H1 (cell line): ENCODE results near the gene ETS1. TPM values are rescaled to one million over a fixed set of nuclear protein-coding genes. Genes with fewer than 3 reads are reported as not detected.

Experiments
- CTCF ChIA-PET: fragments of 300-600 bp; sonication (Branson Sonifier 250); formaldehyde crosslinking; loops from one replicate; lab custom pipeline; 2021; ENCODE audit not compliant: partially characterized antibody; lab: Charles Lee
- POLR2A ChIA-PET: fragments of 300-600 bp; sonication (Branson Sonifier 250); formaldehyde crosslinking; loops from one replicate; lab custom pipeline; 2021; ENCODE audit warnings: inconsistent platforms; ENCODE audit not compliant: partially characterized antibody; lab: Charles Lee
- DNase-seq, 2 experiments: peaks; one replicate each; pipeline versions ENCODE4 v3.0.0 to v3.0.0-alpha.2; 2010 to 2022; ENCODE audit warnings: low spot score in 2 of 2, low read depth in 1 of 2, mixed read lengths in 1 of 2
- FAIRE-seq: peaks from 2 replicates; lab custom pipeline; 2011; peaks lifted over from hg19 to GRCh38; lab: Jason Lieb, UNC
- H2AFZ ChIP-seq: 2 replicates; pipeline ENCODE4 v1.8.1; 2012; ENCODE audit warnings: low read length, inconsistent platforms
- H2AK5ac ChIP-seq: 2 replicates; pipeline ENCODE4 v1.6.1; 2013; ENCODE audit warnings: low read depth, low read length
- H2BK120ac ChIP-seq: replicated peaks from 2 replicates; pipeline ENCODE3; 2013; ENCODE audit warnings: low read depth, low read length, inconsistent platforms
- H2BK12ac ChIP-seq: 2 replicates; pipeline ENCODE4 v1.6.1; 2013; ENCODE audit warnings: low read depth, low read length
- H2BK15ac ChIP-seq: 2 replicates; pipeline ENCODE4 v1.6.1; 2013; ENCODE audit warnings: low read length
- H2BK20ac ChIP-seq: 2 replicates; pipeline ENCODE4 v1.6.1; 2013; ENCODE audit warnings: low read length
- H2BK5ac ChIP-seq: 2 replicates; pipeline ENCODE4 v1.6.1; 2013; ENCODE audit warnings: low read depth, low read length
- H3K14ac ChIP-seq: 2 replicates; pipeline ENCODE4 v1.6.1; 2013; ENCODE audit warnings: inconsistent platforms; ENCODE audit not compliant: insufficient read length
- H3K18ac ChIP-seq: 2 replicates; pipeline ENCODE4 v1.6.1; 2013; ENCODE audit warnings: low read length; ENCODE audit errors: extremely low read depth
- H3K23ac ChIP-seq: 2 replicates; pipeline ENCODE4 v1.6.1; 2013; ENCODE audit warnings: inconsistent platforms; ENCODE audit not compliant: insufficient read length
- H3K23me2 ChIP-seq: 2 replicates; pipeline ENCODE4 v1.6.1; 2013; ENCODE audit warnings: low read depth, low read length
- H3K27ac ChIP-seq: 2 replicates; pipeline ENCODE4 v1.6.1; 2011; ENCODE audit warnings: low read depth, low read length, inconsistent platforms
- H3K27me3 ChIP-seq, 4 experiments: replicated peaks in 1 of 4; 1 replicate in 1 of 4; 2 replicates in 3 of 4; pipeline versions ENCODE4 v1.6.1 to v1.8.1; 2011 to 2013; ENCODE audit warnings: low read length in 3 of 4, mild to moderate bottlenecking in 3 of 4, inconsistent platforms in 2 of 4, mixed read lengths in 2 of 4, moderate library complexity in 1 of 4; ENCODE audit not compliant: control insufficient read depth in 3 of 4, insufficient read depth in 3 of 4; ENCODE audit errors: extremely low read depth in 1 of 4
- H3K36me3 ChIP-seq, 4 experiments: 2 replicates each; pipeline versions ENCODE4 v1.6.1 to v1.8.1; 2011 to 2013; ENCODE audit warnings: mild to moderate bottlenecking in 4 of 4, low read length in 3 of 4, moderate library complexity in 2 of 4, control low read depth in 1 of 4, inconsistent platforms in 1 of 4; ENCODE audit not compliant: insufficient read depth in 4 of 4, control insufficient read depth in 2 of 4
- H3K4ac ChIP-seq: replicated peaks from 2 replicates; pipeline ENCODE3; 2013; ENCODE audit warnings: low read length, low read depth, mixed read lengths, inconsistent platforms; ENCODE audit not compliant: insufficient read length
- H3K4me1 ChIP-seq, 4 experiments: replicated peaks in 1 of 4; 1 replicate in 1 of 4; 2 replicates in 3 of 4; pipeline versions ENCODE4 v1.6.1 to v1.8.1; 2011 to 2013; ENCODE audit warnings: low read length in 3 of 4, inconsistent platforms in 2 of 4, mixed read lengths in 1 of 4; ENCODE audit not compliant: insufficient read depth in 4 of 4, control insufficient read depth in 3 of 4
- H3K4me2 ChIP-seq, 2 experiments: 2 replicates each; pipeline versions ENCODE4 v1.6.1 to v1.8.1; 2011 to 2013; ENCODE audit warnings: low read depth in 2 of 2, low read length in 2 of 2, control low read depth in 1 of 2, inconsistent platforms in 1 of 2, mild to moderate bottlenecking in 1 of 2; ENCODE audit not compliant: insufficient read depth in 1 of 2
- H3K4me3 ChIP-seq, 4 experiments: fragments of 200-600, 300-600 bp in 1 of 4; sonication (generic), shearing (Covaris generic), sonication (Bioruptor Twin) in 1 of 4; 2 replicates each; pipeline versions ENCODE4 v1.5.1 to v1.8.1; 2011 to 2016; ENCODE audit warnings: low read length in 4 of 4, low read depth in 3 of 4, control low read depth in 2 of 4, inconsistent platforms in 2 of 4, mild to moderate bottlenecking in 2 of 4, mixed read lengths in 1 of 4, moderate library complexity in 1 of 4; ENCODE audit not compliant: insufficient read depth in 2 of 4; ENCODE audit errors: extremely low read depth in 1 of 4
- H3K56ac ChIP-seq: replicated peaks from 2 replicates; pipeline ENCODE3; 2013; ENCODE audit warnings: low read depth, mild to moderate bottlenecking, mixed read lengths, low read length, inconsistent platforms; ENCODE audit not compliant: insufficient read length
- H3K79me1 ChIP-seq: 2 replicates; pipeline ENCODE4 v1.6.1; 2013; ENCODE audit warnings: low read depth, low read length, control low read depth
- H3K79me2 ChIP-seq, 2 experiments: 2 replicates each; pipeline versions ENCODE4 v1.6.1 to v1.8.1; 2012 to 2013; ENCODE audit warnings: low read length in 2 of 2, mild to moderate bottlenecking in 2 of 2, inconsistent platforms in 1 of 2; ENCODE audit not compliant: insufficient read depth in 2 of 2, control insufficient read depth in 1 of 2
- H3K9ac ChIP-seq, 4 experiments: replicated peaks in 1 of 4; 1 replicate in 1 of 4; 2 replicates in 3 of 4; pipeline versions ENCODE4 v1.6.1 to v1.8.1; 2011 to 2013; ENCODE audit warnings: low read depth in 3 of 4, low read length in 3 of 4, control low read depth in 2 of 4, mild to moderate bottlenecking in 2 of 4, moderate library complexity in 2 of 4, inconsistent platforms in 1 of 4; ENCODE audit errors: extremely low read depth in 1 of 4
- H3K9me3 ChIP-seq, 2 experiments: 2 replicates each; pipeline versions ENCODE4 v1.6.1 to v1.8.1; 2012 to 2013; ENCODE audit warnings: mild to moderate bottlenecking in 2 of 2, moderate library complexity in 2 of 2, control low read depth in 1 of 2, inconsistent platforms in 1 of 2, low read depth in 1 of 2, low read length in 1 of 2, mixed read lengths in 1 of 2; ENCODE audit not compliant: insufficient read depth in 2 of 2
- H4K20me1 ChIP-seq, 2 experiments: replicated peaks in 1 of 2; 2 replicates each; pipeline versions ENCODE3 to v1.8.1; 2011 to 2013; ENCODE audit warnings: inconsistent platforms in 2 of 2, low read length in 2 of 2, mild to moderate bottlenecking in 1 of 2; ENCODE audit not compliant: insufficient read depth in 2 of 2, control insufficient read depth in 1 of 2
- H4K5ac ChIP-seq: 2 replicates; pipeline ENCODE4 v1.6.1; 2013; ENCODE audit warnings: low read length, low read depth, mixed read lengths, inconsistent platforms; ENCODE audit not compliant: insufficient read length
- H4K8ac ChIP-seq: 2 replicates; pipeline ENCODE4 v1.8.0; 2013; ENCODE audit warnings: mild to moderate bottlenecking, moderate library complexity, low read length, inconsistent platforms; ENCODE audit not compliant: insufficient read depth; ENCODE audit errors: extremely low read depth
- H4K91ac ChIP-seq: replicated peaks from 2 replicates; pipeline ENCODE3; 2013; ENCODE audit warnings: low read length, mixed read lengths, inconsistent platforms; ENCODE audit not compliant: insufficient read length
- SIRT6 ChIP-seq: IDR thresholded peaks from one replicate; pipeline ENCODE4 v1.7.1; 2012; ENCODE audit warnings: low read length, inconsistent platforms
- polyA plus RNA-seq, 7 experiments: library from polyadenylated mRNA; depleted of rRNA in 3 of 7; stranded (reverse) in 5 of 7; unstranded in 2 of 7; fragments of >200 nt in 5 of 7; fragments of 200-250 nt in 2 of 7; gene quantifications; 1 replicate in 5 of 7; 2 replicates in 1 of 7; 4 replicates in 1 of 7; pipeline versions ENCODE4 v1.2.1 to v1.2.3, GENCODE V29; 2011 to 2013; ENCODE audit warnings: missing spikeins in 2 of 7, mixed read lengths in 2 of 7
- total RNA-seq: library from RNA; stranded (reverse); fragmentation: NEBNext Ultra II Directional; extraction: Animal tissue kit (Norgen Biotek cat#: 25700); gene quantifications from 2 replicates; pipeline ENCODE4 v1.2.1, GENCODE V29; 2021

ETS1 gene
- total and polyA plus RNA-seq, 2 of the 8 experiments (the other 6 are each of a cell fraction or from before 2014, with no cell fraction given): 10.0 to 35.3 TPM

DNA sequence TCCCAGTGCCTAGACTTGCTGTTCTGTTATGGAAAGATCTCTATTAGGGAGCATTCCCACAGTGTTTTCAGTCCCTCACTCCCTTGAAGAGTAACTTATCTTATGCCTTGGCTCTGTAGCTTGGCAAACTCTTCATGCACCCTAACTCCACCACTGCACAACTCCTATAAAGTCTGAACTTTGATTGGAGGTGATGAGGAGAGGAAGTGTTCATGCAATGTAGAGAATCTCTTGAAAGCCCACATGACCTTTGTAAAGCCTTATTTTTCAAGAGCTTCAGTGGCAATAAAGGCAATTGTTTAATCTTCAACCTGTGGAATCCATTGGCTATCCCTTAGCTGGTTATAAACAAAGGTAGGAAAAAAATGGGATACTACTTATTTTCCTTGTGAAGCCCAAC is 176.2 kb downstream of the ETS1 start:
- Histone ChIP-seq H4K20me1 (no peaks in the 10 kb centered on the region), H3K4ac (no peak overlapping the region), H3K23me2 (no peaks in the 10 kb centered on the region), H2BK15ac (no peak overlapping the region), H3K4me3 (no peak overlapping the region), H3K4me2 (no peak overlapping the region), H3K27me3 (no peaks in the 10 kb centered on the region), H3K9ac (no peak overlapping the region), H4K91ac (no peak overlapping the region), H3K56ac (no peak overlapping the region), H2BK5ac (no peak overlapping the region), H2BK20ac (no peak overlapping the region), H3K9me3 (no peaks in the 10 kb centered on the region), H3K36me3 (no peaks in the 10 kb centered on the region), H2AFZ (no peak overlapping the region), H2AK5ac (no peak overlapping the region), H2BK120ac (no peak overlapping the region), H4K5ac (no peak overlapping the region), H3K14ac (no peak overlapping the region), H2BK12ac (no peak overlapping the region), H3K18ac (no peak overlapping the region), H3K4me1 (no peaks in the 10 kb centered on the region), H3K79me1 (no peaks in the 10 kb centered on the region), H3K27ac (no peak overlapping the region)
- DNase-seq: no peak
- POLR2A ChIA-PET: no interaction called here
- no peak for TF ChIP-seq SIRT6
- TF ChIP-seq, all 59 proteins: peak for 0
- FAIRE-seq: no peak
- no peaks in the 10 kb centered on the region for H3K79me2 ChIP-seq
- no peak overlapping the region for H4K8ac ChIP-seq
- CTCF ChIA-PET: interaction anchor here (1.0 to 1.3 kb wide), 2 partner anchors 9 to 254 kb away, joined by 3 read pairs; no protein-coding TSS in a partner anchor
- H3K23ac ChIP-seq: no peak overlapping the region
